ENCODE results near the gene AADACL2.

AADACL2 gene

GRCh38 chr3:151766454-151766853 lies 32.7 kb downstream of the AADACL2 start:
- TF ChIP-seq, protein P1, sequence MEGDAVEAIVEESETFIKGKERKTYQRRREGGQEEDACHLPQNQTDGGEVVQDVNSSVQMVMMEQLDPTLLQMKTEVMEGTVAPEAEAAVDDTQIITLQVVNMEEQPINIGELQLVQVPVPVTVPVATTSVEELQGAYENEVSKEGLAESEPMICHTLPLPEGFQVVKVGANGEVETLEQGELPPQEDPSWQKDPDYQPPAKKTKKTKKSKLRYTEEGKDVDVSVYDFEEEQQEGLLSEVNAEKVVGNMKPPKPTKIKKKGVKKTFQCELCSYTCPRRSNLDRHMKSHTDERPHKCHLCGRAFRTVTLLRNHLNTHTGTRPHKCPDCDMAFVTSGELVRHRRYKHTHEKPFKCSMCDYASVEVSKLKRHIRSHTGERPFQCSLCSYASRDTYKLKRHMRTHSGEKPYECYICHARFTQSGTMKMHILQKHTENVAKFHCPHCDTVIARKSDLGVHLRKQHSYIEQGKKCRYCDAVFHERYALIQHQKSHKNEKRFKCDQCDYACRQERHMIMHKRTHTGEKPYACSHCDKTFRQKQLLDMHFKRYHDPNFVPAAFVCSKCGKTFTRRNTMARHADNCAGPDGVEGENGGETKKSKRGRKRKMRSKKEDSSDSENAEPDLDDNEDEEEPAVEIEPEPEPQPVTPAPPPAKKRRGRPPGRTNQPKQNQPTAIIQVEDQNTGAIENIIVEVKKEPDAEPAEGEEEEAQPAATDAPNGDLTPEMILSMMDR (IDR thresholded peaks at IDR 0.05), result no peak

- TF ChIP-seq, protein P1 (IDR thresholded peaks at IDR 0.05), result no peak
Measured at GRCh38 chr3:151768393-151768930, 34.7 kb downstream of the AADACL2 start.

GRCh38 chr3:151769175-151769574 lies 35.4 kb downstream of the AADACL2 start:
- TF ChIP-seq, protein P1 (IDR thresholded peaks at IDR 0.05), result no peak

- TF ChIP-seq, protein P1 (IDR thresholded peaks at IDR 0.05), result no peak
Measured at GRCh38 chr3:151770956-151771355, 37.2 kb downstream of the AADACL2 start.

DNA sequence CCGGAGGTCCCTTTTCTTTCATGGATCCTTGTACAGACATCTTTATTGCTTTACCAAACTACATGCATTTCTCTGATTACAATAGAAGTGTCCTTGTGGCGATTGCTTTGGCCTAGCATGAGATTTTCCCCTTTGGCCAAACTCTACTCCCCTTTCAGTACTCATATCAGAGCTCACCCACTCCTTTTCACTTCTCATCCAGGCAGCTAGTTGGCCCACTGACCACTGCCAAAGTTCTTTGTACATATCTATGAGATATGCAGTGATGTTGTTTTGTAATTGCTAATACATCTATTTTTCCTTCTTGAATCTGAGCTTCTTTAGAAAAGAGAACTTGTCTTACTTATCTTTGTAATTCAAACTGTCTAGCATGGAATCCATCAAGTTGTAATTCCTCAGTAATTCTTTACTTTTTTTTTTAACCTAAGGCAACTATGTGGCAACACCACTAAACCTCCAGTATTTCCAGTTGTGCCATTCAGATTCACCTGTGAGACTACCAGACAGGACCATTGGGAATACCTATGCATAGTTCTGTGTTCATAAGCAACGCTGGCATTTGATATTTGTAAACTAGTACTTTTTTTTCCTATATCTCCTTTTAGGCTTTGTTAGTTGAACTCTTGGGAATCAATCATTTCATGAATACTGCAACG lies 39.2 kb downstream of the AADACL2 start:
- TF ChIP-seq, protein P1 (IDR thresholded peaks at IDR 0.05), result no peak

DNA sequence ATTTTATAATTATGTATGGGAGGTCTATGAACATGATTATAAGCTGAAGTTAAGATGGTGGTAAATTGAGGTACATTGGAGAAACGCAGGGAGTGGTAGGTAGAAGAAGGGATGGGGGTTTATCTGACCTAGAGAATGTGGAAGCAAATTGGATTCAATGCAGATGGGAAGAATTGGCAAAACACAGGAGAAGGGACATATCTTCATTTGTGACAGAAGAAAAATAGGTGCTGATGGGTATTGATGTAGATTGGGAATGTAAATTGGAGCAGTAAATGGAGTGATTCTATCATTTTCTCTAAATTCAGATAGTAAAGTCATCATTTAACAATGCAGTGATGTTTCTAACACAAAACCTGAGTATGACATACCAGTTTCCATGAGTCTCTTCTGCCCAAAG lies 40.5 kb downstream of the AADACL2 start:
- TF ChIP-seq, protein P1 (IDR thresholded peaks at IDR 0.05), result no peak

DNA sequence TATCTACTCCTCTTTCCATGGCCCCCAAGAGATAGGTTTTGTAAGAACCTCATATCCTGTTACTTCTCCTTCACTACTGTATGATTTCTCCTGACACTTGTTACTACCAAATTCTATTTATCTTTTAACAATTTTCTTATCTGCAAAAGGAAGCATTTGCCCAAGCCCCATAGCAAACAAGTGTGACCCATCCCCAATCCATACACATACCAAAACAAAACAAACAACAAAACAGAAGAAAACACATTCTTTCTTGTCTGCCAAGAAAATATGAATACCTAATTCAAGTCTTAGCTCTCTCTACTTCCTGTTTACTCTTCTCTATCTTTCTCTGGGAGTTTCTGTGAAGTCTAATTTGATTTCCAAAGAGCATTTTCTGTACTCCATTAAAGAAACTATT lies 41.2 kb downstream of the AADACL2 start:
- TF ChIP-seq, protein P1 (IDR thresholded peaks at IDR 0.05), result no peak

Measured in LNCAP (cell line).